Measurements from ENCODE around the gene PLPP6. TPM values are rescaled to one million over a fixed set of nuclear protein-coding genes. Genes with fewer than 3 reads are reported as not detected.

Gene PLPP6
- 7.8 to 13.0 TPM (median 11.9 TPM) in 5 replicates for total RNA-seq (2022; extraction: Qiagen RNA extraction; ENCODE audit: low read depth)

DNA sequence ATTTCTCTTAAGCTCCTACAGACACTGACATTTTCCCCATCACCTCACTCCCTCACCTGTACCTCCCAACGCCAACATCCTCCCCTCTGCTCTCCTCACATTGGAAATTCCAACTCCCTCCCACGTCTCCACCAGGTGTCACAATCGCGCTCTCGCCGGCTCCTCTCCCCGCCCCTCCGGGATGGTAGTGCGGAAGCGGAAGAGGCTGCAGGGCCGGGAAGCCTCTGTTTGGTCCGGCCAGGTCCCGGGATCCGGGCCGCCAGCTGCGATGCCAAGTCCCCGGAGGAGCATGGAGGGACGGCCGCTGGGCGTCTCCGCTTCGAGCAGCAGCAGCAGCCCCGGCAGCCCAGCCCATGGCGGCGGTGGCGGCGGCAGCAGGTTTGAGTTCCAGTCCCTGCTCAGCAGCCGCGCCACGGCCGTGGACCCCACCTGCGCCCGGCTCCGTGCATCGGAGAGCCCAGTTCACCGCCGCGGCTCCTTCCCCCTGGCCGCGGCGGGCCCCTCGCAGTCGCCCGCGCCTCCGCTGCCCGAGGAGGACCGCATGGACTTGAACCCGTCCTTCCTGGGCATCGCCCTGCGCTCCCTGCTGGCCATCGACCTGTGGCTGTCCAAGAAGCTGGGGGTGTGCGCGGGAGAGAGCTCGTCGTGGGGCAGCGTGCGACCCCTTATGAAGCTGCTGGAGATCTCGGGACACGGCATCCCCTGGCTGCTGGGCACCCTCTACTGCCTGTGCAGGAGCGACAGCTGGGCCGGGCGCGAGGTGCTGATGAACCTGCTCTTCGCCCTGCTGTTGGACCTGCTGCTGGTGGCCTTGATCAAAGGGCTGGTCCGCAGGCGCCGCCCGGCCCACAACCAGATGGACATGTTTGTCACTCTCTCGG lies at the start of gene PLPP6:
Gene PLPP6, plus strand, starts transcription at position 187 of the 881 bp plus-strand sequence. Its CDS starts 82 bp downstream, at position 269.

DNA sequence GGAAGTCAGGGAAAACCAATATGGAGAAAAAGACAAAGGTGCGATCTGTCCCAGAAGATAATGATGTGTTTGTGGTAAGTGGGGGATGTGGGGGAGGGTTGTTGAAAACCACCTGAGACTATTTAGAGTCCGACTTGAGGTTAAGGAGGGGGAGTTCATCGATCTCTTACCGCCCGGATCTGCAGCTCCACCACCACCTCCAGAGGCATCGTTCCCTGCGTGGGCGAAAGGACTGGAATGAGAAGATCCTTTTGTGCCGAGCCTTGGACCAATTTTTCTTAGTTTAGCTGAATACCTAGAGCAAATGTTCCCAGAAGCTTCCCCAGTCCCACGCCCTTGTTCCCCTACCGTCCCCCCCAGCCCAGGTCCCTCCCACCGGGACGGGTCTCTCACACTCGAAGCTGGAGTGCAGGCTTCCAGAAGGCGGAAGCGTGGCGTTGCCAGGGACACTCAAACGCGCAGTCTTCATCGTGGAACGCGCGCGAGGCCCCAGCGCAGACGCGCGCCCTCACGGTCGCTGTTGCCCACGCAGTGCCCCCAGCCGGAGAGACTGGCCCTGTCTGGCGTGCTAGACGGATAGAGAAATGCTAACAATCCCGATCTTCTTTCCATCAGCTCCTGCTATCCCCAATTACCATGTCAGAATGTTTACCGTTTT lies 4.1 kb downstream of the PLPP6 start, which contains the start of gene SPATA6L:
Gene SPATA6L, minus strand, starts transcription at position 439 of the 658 bp plus-strand sequence. Its CDS starts 230 bp downstream, at position 209.

DNA sequence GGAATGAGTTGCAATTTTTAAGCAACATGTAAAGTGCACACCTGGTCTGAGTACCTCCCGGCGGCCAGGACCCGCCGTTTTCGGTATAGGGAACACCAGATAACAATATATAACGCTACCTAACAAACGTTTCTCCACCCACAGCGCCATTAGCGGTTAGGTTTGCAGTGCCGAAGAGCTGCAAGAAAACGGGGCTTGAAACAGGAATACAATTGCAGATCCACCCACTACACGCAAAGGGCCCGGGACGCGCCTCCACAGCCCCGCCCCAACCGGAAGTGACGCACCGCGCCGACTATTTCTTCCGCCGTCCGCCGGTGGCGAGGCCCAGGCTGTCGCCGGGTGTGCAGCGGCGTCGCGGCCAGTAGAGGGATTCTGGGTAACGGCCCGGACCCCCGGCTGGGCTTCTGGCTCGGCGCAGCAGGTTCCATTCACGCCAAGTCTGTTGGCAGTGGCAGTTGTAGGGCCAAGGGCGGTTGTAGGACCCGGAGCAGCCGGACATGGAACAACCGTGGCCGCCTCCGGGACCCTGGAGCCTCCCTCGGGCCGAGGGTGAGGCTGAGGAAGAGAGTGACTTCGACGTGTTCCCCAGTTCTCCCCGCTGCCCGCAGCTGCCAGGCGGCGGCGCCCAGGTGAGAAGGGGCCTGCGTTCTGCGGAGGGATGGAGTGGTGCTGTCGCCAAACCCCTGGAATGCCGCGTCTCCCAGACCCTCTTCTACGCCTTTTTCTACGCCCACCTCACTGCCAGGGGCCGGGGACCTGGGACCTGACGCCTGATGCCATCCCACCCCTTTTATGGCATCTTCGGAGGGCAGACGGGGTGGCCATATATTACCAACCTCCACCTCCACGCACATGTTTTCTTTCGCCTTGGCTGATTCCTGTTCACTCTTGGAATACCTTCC lies 17.4 kb downstream of the PLPP6 start, which contains the start of gene CDC37L1:
Gene CDC37L1, plus strand, starts transcription at position 302 of the 905 bp plus-strand sequence. Its CDS starts 199 bp downstream, at position 501.

Other genes with a start within 250 kb of the PLPP6 start
- 0.89 to 1.6 TPM (median 1.3 TPM) in 5 replicates for gene SLC1A1, start 171.8 kb upstream of the PLPP6 start, total RNA-seq (2022; extraction: Qiagen RNA extraction; ENCODE audit: low read depth)
- gene SPATA6L, start 4.2 kb downstream of the PLPP6 start, total RNA-seq (2022; extraction: Qiagen RNA extraction; ENCODE audit: low read depth): 1.8 to 2.5 TPM (median 2.0 TPM) in 5 replicates
- gene CDC37L1, start 17.3 kb downstream of the PLPP6 start, total RNA-seq (2022; extraction: Qiagen RNA extraction; ENCODE audit: low read depth): 8.5 to 16.2 TPM (median 12.5 TPM) in 5 replicates
- gene AK3, start 78.9 kb downstream of the PLPP6 start, total RNA-seq (2022; extraction: Qiagen RNA extraction; ENCODE audit: low read depth): 40.1 to 61.0 TPM (median 53.0 TPM) in 5 replicates
- gene RCL1, start 130.7 kb downstream of the PLPP6 start, total RNA-seq (2022; extraction: Qiagen RNA extraction; ENCODE audit: low read depth): 40.0 to 45.1 TPM (median 42.7 TPM) in 5 replicates

Measured in A549 treated with ZK216348 at 1 μM for 4 hours (cell line).